HepG2 (cell line): ENCODE data around the gene BRSK2. TPM values are rescaled to one million over a fixed set of nuclear protein-coding genes. Genes with fewer than 3 reads are reported as not detected.

Experiments used
- CREBL2 ChIP-seq: sonication (generic); formaldehyde crosslinking; IDR thresholded peaks from 2 replicates; pipeline ENCODE4 v1.8.1; 2023; ENCODE audit warnings: missing genetic modification reagents, mild to moderate bottlenecking, borderline replicate concordance
- CSRNP2 ChIP-seq: sonication (generic); formaldehyde crosslinking; conservative IDR thresholded peaks from 2 replicates; pipeline ENCODE4 v1.8.0; 2022; ENCODE audit warnings: low read depth, missing genetic modification reagents
- FOXA3 ChIP-seq: IDR thresholded peaks from 2 replicates; pipeline ENCODE4 v1.6.1; 2016; ENCODE audit warnings: missing genetic modification reagents, missing compliant biosample characterization
- FOXC1 ChIP-seq: sonication (generic); formaldehyde crosslinking; IDR thresholded peaks from 2 replicates; pipeline ENCODE4 v1.8.0; 2022; ENCODE audit warnings: mild to moderate bottlenecking, missing genetic modification reagents, borderline replicate concordance
- MEIS1 ChIP-seq: sonication (generic); formaldehyde crosslinking; IDR thresholded peaks from 2 replicates; pipeline ENCODE4 v1.9.0; 2021; ENCODE audit warnings: mild to moderate bottlenecking, missing genetic modification reagents, moderate library complexity, borderline replicate concordance
- MTA3 ChIP-seq: sonication (generic); formaldehyde crosslinking; IDR thresholded peaks from 2 replicates; pipeline ENCODE4 v1.4.0; 2020; ENCODE audit warnings: missing genetic modification reagents
- NBN ChIP-seq: fragments of 450-650 bp; conservative IDR thresholded peaks from 2 replicates; pipeline ENCODE4 v1.6.1; 2017
- NFYC ChIP-seq: IDR thresholded peaks from 2 replicates; pipeline ENCODE4 v1.6.1; 2016; ENCODE audit warnings: missing genetic modification reagents, missing compliant biosample characterization
- PRMT3 ChIP-seq: sonication (generic); formaldehyde crosslinking; IDR thresholded peaks from 2 replicates; pipeline ENCODE4 v1.8.1; 2022; ENCODE audit warnings: low read depth, mild to moderate bottlenecking, moderate library complexity, missing genetic modification reagents, borderline replicate concordance
- REPIN1 ChIP-seq: sonication (generic); formaldehyde crosslinking; IDR thresholded peaks from 2 replicates; pipeline ENCODE4 v1.8.0; 2022; ENCODE audit warnings: missing genetic modification reagents, low read depth, mild to moderate bottlenecking, borderline replicate concordance
- SIX1 ChIP-seq: sonication (generic); formaldehyde crosslinking; IDR thresholded peaks from 2 replicates; pipeline ENCODE4 v1.4.0; 2020; ENCODE audit warnings: missing genetic modification reagents, borderline replicate concordance
- TGIF2 ChIP-seq: IDR thresholded peaks from 2 replicates; pipeline ENCODE4 v1.6.1; 2016; ENCODE audit warnings: control low read depth, missing compliant biosample characterization
- ZBTB20 ChIP-seq: sonication (generic); formaldehyde crosslinking; IDR thresholded peaks from 2 replicates; pipeline ENCODE4 v1.8.1; 2023; ENCODE audit warnings: missing genetic modification reagents, low read depth, mild to moderate bottlenecking, borderline replicate concordance
- ZC3H4 ChIP-seq: sonication (generic); formaldehyde crosslinking; IDR thresholded peaks from 2 replicates; pipeline ENCODE4 v1.4.0; 2020; ENCODE audit warnings: missing genetic modification reagents, borderline replicate concordance
- ZMYM3 ChIP-seq: sonication (generic); formaldehyde crosslinking; IDR thresholded peaks from 2 replicates; pipeline ENCODE4 v1.5.1; 2020; ENCODE audit warnings: mild to moderate bottlenecking, missing genetic modification reagents
- ZNF12 ChIP-seq: sonication (generic); formaldehyde crosslinking; IDR thresholded peaks from 2 replicates; pipeline ENCODE4 v1.5.0; 2020; ENCODE audit warnings: missing genetic modification reagents
- ZNF136 ChIP-seq: sonication (generic); formaldehyde crosslinking; IDR thresholded peaks from 2 replicates; pipeline ENCODE4 v1.8.1; 2022; ENCODE audit warnings: low read depth, mild to moderate bottlenecking, moderate library complexity, missing genetic modification reagents
- ZNF275 ChIP-seq: sonication (generic); formaldehyde crosslinking; IDR thresholded peaks from 2 replicates; pipeline ENCODE4 v1.8.0; 2022; ENCODE audit warnings: missing genetic modification reagents, mild to moderate bottlenecking, inconsistent platforms, borderline replicate concordance
- ZNF30 ChIP-seq: sonication (generic); formaldehyde crosslinking; IDR thresholded peaks from 2 replicates; pipeline ENCODE4 v1.5.0; 2020; ENCODE audit warnings: mild to moderate bottlenecking, missing genetic modification reagents
- ZNF333 ChIP-seq: sonication (generic); formaldehyde crosslinking; IDR thresholded peaks from 2 replicates; pipeline ENCODE4 v1.4.0; 2020; ENCODE audit warnings: mild to moderate bottlenecking, missing genetic modification reagents, borderline replicate concordance
- ZNF44 ChIP-seq: sonication (generic); formaldehyde crosslinking; IDR thresholded peaks from 2 replicates; pipeline ENCODE4 v1.5.1; 2020; ENCODE audit warnings: mild to moderate bottlenecking, missing genetic modification reagents
- ZNF563 ChIP-seq: sonication (generic); formaldehyde crosslinking; IDR thresholded peaks from 2 replicates; pipeline ENCODE4 v1.8.0; 2022; ENCODE audit warnings: mild to moderate bottlenecking, moderate library complexity, missing genetic modification reagents
- ZNF580 ChIP-seq: IDR thresholded peaks from 2 replicates; pipeline ENCODE4 v1.6.1; 2016; ENCODE audit warnings: low read depth, borderline replicate concordance
- ZNF691 ChIP-seq: sonication (generic); formaldehyde crosslinking; IDR thresholded peaks from 2 replicates; pipeline ENCODE4 v1.4.0; 2020; ENCODE audit warnings: missing genetic modification reagents, low read depth, mild to moderate bottlenecking, borderline replicate concordance
- ZNF7 ChIP-seq: IDR thresholded peaks from 2 replicates; pipeline ENCODE4 v1.6.1; 2016; ENCODE audit warnings: missing biosample characterization, missing genetic modification reagents
- ZNF737 ChIP-seq: sonication (generic); formaldehyde crosslinking; IDR thresholded peaks from 2 replicates; pipeline ENCODE4 v1.5.0; 2020; ENCODE audit warnings: missing genetic modification reagents, mild to moderate bottlenecking, borderline replicate concordance
- ZNF839 ChIP-seq: sonication (generic); formaldehyde crosslinking; IDR thresholded peaks from 2 replicates; pipeline ENCODE4 v1.4.0; 2020; ENCODE audit warnings: missing genetic modification reagents, mild to moderate bottlenecking, borderline replicate concordance
- polyA plus RNA-seq, 8 experiments: library from polyadenylated mRNA; depleted of rRNA in 3 of 8; stranded (reverse) in 7 of 8; unstranded in 1 of 8; fragments of >200 nt; fragmentation: Illumina TruSeq in 4 of 8; extraction: Trizol in 4 of 8; gene quantifications; 2 replicates each; pipeline versions ENCODE4 v1.2.1 to v1.2.3, GENCODE V29; 2011 to 2016; ENCODE audit warnings: low read depth in 4 of 8, missing spikeins in 1 of 8, mixed read lengths in 1 of 8; ENCODE audit not compliant: insufficient read depth in 1 of 8
- total RNA-seq, 5 experiments: library from RNA; depleted of rRNA; stranded (reverse); fragments of >200 nt; fragmentation: Illumina TruSeq; extraction: Trizol; gene quantifications; 2 replicates each; pipeline ENCODE4 v1.2.3, GENCODE V29; 2016; ENCODE audit warnings: low read depth in 1 of 5

The BRSK2 gene
- total and polyA plus RNA-seq, 2 of the 13 experiments (the other 11 are each of a cell fraction or from before 2014, with no cell fraction given), result 0.74 to 1.1 TPM

GRCh38 chr11:1401656-1402221 lies 12.0 kb downstream of the BRSK2 start (continued):
- TF ChIP-seq ZNF580, result 0 out of 2 replicates have a peak, but pooled peaks have one; percentile 78
- no peak for TF ChIP-seq ZNF737 (CRISPR knock-in tag)
- no peak for TF ChIP-seq CSRNP2 (CRISPR knock-in tag)
- TF ChIP-seq ZNF691 (CRISPR knock-in tag), result no peak
- TF ChIP-seq SIX1, result no peak
- TF ChIP-seq FOXC1, result no peak; the same call in 1 of the 2 replicates
- TF ChIP-seq REPIN1, result peak; percentile 46; the same call in 1 of the 2 replicates
- TF ChIP-seq ZNF275 (CRISPR knock-in tag), result no peak
- TF ChIP-seq ZNF839 (CRISPR knock-in tag), result no peak
- 0 out of 2 replicates have a peak, but pooled peaks have one; percentile 12 for TF ChIP-seq FOXA3 (CRISPR knock-in tag)
- no peak for TF ChIP-seq ZMYM3 (CRISPR knock-in tag)
- TF ChIP-seq ZBTB20 (CRISPR knock-in tag), result peak; percentile 55; the same call in 1 of the 2 replicates
- peak; percentile 56; the same call in 1 of the 2 replicates for TF ChIP-seq TGIF2 (CRISPR knock-in tag)
- TF ChIP-seq NFYC (CRISPR knock-in tag), result no peak
- TF ChIP-seq MEIS1 (CRISPR knock-in tag), result no peak
- 0 out of 2 replicates have a peak, but pooled peaks have one; percentile 34 for TF ChIP-seq CREBL2 (CRISPR knock-in tag)
- peak; percentile 65; the same call in 1 of the 2 replicates for TF ChIP-seq ZNF563
- peak; percentile 66; the same call in 1 of the 2 replicates for TF ChIP-seq ZNF12 (CRISPR knock-in tag)
- TF ChIP-seq ZNF30, result no peak
- no peak for TF ChIP-seq ZNF136 (CRISPR knock-in tag)
- no peak for TF ChIP-seq NBN
- no peak for TF ChIP-seq ZC3H4 (CRISPR knock-in tag)
- peak; percentile 36; the same call in 1 of the 2 replicates for TF ChIP-seq ZNF333 (CRISPR knock-in tag)
- TF ChIP-seq PRMT3, result 0 out of 2 replicates have a peak, but pooled peaks have one; percentile 35
- TF ChIP-seq ZNF44 (CRISPR knock-in tag), result no peak
- TF ChIP-seq ZNF7 (CRISPR knock-in tag), result no peak
- TF ChIP-seq MTA3, result no peak
